ENCODE measurements around the gene DOCK3.

GRCh38 chr3:50689558-50689957, 14.8 kb downstream of the DOCK3 start:
- no peak for TF ChIP-seq POLR2A (IDR thresholded peaks at IDR 0.05)
- TF ChIP-seq CTCF (IDR thresholded peaks at IDR 0.05) = no peak

Data from vagina (tissue), 2 donors.